LoVo (cell line): Measurements from ENCODE around the gene WNT11.
"Not testable (repeated sequence)": the region's sequence is repeated elsewhere in the genome, so short reads cannot be mapped to it uniquely, and the experiment has no call there.

Experiments used
- DNase-seq: peaks from one replicate; pipeline ENCODE4 v3.0.0-alpha.2; 2016; ENCODE audit warnings: low spot score

Gene WNT11

DNA sequence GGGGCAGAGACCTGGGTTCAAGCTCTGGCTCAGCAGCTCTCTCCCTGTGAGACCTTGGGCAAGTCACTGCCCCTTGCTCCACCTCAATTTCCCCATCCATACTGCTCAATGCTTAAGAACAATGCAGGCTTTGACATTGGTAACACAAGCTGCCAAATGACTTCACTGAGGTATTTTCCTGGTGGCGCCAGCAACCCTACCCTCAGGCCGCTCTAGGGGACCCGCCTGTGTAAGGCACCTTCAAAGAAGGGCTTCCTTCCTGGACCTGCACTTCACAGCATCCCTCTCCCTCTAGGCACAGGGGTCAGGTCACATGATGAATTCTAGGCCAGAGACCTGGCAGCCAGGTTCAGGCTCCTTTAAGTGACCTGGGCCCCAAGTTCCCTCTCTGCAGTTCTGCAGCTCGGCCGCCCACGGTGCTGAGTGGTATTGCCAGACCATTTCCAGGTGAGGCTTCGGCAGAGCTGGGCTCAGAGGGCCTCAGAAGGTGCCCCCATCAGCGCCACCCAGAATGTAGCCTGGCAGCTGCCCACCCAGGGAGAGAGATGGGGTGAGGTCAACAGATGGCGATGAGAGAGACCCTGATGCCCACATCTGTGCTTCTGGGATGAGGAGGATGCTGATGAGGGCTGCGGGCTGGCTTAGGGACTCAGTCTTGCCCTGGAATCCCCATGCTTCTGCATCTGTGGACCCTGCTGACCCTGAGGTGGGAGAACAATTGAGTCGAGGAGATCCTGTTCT, 4.5 kb downstream of the WNT11 start:
- no peak for DNase-seq

DNA sequence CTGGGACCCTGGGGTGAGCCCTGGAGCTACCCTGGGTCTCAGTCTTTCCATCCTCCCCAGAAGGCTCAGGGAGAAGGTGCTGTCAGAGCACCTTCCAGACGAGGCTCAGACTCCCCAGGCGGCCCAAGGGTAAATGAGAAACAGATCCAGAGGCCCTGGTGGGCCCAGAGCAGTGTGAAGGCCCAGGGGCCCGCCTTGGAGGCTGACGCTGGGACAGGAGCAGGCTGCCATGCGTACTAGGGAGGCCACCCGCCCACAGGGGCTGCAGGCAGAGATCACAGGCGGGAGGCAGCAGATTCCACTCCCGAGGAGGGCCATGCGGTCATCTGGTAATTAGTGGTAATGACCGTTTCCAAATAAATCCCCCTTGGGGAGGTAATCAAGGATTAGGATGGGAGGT, 5.2 kb downstream of the WNT11 start:
- DNase-seq = no peak

DNA sequence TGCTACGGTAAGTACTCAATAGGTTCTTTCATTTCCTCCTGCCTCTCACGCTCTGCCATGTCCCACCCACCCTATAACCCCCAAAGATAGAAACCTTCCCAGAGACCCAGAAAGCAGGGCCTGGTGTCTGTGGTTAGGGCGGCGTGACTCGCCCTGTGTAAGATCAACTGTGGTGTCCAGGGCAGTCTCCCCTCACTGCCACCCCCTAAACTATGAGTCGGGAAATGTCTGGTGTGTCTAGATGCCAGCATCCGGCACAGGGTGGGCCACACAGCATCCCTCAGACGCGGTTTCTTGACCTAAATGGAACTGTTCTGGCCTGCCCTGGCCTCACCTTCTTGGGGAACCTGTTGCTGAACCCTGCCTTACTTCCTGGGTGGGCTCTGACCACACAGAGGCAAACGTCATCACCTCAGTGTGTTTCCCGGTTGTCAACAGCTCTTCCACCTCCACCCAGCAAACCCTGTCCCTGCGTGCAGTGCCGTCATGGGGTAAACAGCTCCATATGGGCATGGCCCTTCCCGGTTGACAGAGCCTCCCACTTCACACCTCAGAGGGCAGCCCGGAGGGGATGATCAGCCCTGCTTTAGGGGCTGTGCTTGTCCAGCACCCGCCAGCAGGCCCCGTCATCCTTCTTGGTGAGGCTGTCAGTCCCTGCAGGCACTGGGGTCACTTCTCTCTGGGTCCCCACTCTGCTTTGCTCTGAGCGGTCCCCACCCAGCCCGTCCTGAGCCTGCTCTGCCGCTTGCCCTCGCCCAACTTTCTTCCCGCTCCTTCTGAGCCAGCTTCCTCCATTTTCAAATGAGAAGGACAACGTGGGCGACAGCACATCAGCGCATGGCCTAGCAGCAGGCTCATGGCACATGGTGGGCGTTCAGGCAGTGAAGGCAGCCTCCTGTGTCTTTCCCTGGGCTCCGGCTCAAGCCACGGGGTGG, 6.0 kb downstream of the WNT11 start:
- no peak for DNase-seq

GRCh38 chr11:76198691-76199090, 7.6 kb downstream of the WNT11 start:
- not testable (repeated sequence) for DNase-seq

DNA sequence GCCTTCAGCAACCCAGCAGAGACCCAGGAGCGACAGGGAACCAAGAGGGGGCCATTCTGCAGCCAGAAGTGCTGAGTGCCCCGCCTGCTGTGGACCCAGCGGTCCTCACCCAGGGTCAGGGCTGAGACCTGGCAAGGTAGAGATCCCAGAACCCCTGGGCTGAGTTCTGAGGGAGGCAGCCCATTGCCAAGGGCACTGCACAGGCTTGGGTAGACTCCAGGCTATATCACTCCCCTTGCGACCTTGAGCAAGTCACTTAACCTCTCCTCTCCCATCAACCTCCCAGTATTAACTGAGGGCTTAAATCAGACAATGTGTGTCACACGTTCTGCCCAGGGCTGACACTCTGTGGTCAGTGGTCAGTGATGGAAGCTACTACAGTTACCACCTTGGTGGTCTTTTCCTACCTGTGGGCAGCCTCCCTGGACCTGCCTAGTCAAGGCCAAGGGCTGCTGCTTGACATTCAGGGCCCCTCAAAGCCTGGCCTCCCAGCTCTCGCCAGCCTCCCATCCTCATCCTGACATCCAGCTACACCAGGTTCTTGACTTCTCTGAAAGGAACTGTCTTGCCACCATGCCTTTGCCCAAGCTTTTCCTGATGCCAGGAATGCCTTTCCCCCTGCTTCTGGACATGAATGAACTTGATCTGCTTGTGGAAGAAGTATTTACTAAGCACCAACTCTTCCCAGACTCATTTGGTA, 8.2 kb downstream of the WNT11 start:
- no peak for DNase-seq

DNA sequence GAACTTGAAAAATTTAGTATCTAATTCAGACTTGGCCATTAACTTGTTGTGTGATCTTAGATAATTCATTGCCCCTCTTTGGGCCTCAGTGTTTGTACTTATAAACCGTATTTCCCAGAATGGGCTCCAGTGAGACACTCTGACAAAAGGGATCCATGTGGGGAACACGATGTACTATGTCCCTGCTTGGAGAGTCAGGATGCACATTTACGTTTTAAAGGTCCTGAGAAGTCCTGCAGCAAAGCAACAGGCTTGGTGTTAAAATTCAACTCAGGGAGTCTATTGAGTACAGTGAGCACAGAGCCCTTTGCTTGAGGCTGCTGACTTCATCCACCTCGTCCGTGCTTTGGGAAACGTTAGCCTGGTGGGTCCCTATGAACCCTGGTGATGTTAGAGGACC, 9.0 kb downstream of the WNT11 start:
- no peak for DNase-seq

DNA sequence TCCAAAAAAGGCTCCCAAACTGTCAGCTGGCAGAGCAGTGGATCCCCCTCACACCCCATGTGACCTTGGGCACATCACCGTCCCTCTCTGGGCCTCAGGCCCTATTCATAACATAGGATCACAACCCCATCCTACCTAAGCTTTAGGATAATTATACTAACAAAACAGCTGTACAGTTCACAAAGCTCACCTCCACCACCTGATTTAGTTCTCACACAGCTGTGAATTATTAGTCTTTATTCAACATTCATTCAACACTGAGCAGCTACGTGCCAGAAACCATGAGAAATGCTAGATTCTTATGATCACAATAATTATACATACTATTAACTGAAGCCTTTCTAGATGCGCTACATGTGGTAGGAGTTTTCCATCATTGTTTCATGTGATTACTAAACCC, 9.5 kb downstream of the WNT11 start:
- no peak for DNase-seq

- DNase-seq = no peak
Observed at GRCh38 chr11:76194872-76195668, 11.2 kb downstream of the WNT11 start.

DNA sequence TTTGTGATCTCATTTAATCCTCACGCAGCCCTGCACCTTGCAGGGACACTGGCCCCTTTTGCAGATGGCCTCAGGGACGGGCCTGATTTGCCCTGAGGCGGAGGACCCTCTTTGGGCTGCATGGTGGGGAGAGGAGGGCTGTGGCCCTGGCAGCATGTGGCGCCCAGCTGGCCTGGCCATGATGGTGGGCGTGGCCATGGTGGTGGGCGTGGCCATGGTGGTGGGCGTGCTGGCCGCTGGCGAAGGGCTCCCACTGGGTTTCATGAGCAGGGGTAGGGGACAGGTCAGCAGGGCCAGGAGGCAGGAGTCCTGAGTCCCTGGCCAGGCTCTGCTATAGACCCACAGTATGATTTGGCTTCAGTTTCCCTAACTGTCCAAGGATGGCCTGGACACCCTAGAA, 13.1 kb downstream of the WNT11 start:
- DNase-seq = no peak

GRCh38 chr11:76190376-76190775, 15.9 kb downstream of the WNT11 start:
- DNase-seq = no peak

DNA sequence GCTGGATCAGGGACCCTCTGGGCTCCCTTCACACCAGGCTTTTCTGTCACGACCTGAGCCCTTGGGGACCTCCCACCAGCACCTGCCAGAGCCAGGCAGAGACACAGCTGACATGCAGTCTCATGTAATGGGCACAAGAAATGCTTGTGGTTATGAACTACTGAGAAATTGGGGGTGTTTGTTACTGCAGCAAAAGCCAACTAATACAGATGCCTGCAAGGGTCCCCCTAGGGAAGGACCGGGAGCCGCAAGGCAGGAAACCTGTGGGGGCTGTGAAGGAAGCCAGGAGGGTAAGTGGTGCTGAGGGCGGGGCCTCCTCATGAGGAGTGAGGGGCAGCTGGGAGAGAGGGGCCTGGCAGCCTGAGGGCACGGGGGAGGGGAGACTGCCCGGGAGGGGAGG, 16.6 kb downstream of the WNT11 start:
- no peak for DNase-seq

GRCh38 chr11:76188873-76189272, 17.4 kb downstream of the WNT11 start:
- no peak for DNase-seq

GRCh38 chr11:76186776-76187279, 19.5 kb downstream of the WNT11 start:
- DNase-seq = no peak

GRCh38 chr11:76185931-76186401, 20.3 kb downstream of the WNT11 start:
- no peak for DNase-seq

DNA sequence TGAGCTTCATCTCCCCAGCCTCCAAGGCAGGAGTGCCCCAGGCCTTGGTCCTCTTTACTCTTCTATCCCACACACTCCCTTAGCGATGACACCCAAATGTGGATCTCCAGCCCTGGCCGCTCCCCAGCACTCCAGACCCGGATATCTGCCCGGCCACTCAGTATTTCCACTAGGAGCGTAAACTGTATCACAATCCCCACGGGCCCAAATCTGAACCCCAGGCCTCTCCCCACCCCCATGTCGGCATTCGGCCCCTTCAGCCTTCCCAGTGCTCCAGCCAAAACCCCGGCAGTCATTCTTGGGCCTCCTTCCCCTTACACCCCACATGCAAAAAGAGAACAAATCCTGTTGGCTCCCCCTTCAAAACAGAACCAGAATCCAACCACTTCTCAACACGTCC, 20.8 kb downstream of the WNT11 start:
- no peak for DNase-seq

GRCh38 chr11:76184551-76184993, 21.7 kb downstream of the WNT11 start:
- no peak for DNase-seq

GRCh38 chr11:76181371-76181770, 24.9 kb downstream of the WNT11 start:
- no peak for DNase-seq

- no peak for DNase-seq
Observed at GRCh38 chr11:76179147-76179546, 27.2 kb downstream of the WNT11 start.

DNA sequence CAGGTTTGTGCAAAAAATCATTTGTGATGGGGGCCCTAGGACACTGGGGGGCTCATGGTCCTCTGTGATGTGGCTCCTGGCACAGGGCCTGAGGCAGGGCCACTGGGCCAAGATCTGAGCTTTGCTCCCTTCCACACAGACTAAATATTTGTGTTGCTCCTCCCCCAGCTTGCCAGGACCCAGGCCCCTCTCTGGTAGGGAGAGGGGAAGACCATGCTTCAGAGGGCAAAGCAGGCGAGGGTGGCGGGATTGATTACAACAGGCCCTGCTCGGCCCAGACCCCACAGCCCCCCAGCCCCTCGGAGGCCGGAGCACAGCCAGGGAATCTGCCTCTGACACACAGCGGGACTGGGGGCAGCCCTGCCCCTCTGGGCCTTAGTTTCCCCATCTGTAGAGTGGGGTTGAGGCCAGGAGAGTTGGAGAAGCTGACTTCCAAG, 29.0 kb downstream of the WNT11 start:
- no peak for DNase-seq

- no peak for DNase-seq
Observed at GRCh38 chr11:76176463-76176862, 29.8 kb downstream of the WNT11 start.

DNA sequence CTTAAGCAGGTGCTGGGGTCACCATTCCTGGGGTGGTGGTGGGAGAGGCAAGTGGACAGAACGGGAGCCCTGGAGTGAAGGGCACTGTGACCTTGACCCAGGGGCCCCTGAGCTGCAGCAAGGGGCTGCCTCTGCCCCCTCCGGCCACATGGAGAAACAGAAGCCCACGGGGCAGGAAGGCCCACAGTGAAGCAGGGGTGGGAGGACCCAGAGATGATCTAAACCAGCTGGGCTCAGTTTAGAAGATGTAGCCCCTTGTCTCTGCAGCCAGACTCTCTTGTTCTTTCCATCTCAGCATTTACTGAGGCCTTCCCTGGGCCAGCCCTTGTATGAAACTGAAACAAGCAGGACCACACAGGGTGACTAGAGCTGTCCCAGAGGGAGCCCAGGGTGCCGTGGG, 30.5 kb downstream of the WNT11 start:
- DNase-seq = no peak
